GM19043 (cell line): Measurements from ENCODE around the gene SAMD4B.
"Not testable (repeated sequence)": the region's sequence is repeated elsewhere in the genome, so short reads cannot be mapped to it uniquely, and the experiment has no call there.

Source experiments
- ATAC-seq: cut with Tn5 transposase; IDR thresholded peaks from one replicate; pipeline ENCODE4 v1.9.1; 2021; ENCODE audit warnings: low read depth; ENCODE audit not compliant: unreplicated experiment

Gene SAMD4B

DNA sequence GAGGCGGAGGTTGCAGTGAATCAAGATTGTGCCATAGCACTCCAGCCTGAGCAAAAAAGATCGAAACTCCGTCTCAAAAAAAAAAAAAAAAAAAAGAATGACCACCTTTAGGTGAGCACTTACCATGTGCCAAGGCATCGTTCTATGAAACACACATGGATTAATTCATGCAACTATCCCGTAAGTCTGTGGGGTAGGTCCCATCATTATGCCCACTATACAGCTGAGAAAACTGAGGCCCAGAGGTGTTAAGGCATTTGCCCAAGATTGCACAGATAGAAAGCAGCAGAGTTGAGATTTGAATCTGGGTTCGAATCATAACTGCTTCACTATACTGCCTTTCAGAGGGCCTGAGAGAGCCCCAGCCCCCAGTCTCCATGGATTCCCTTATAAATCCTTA lies 8.7 kb upstream of the SAMD4B start:
- no peak for ATAC-seq

DNA sequence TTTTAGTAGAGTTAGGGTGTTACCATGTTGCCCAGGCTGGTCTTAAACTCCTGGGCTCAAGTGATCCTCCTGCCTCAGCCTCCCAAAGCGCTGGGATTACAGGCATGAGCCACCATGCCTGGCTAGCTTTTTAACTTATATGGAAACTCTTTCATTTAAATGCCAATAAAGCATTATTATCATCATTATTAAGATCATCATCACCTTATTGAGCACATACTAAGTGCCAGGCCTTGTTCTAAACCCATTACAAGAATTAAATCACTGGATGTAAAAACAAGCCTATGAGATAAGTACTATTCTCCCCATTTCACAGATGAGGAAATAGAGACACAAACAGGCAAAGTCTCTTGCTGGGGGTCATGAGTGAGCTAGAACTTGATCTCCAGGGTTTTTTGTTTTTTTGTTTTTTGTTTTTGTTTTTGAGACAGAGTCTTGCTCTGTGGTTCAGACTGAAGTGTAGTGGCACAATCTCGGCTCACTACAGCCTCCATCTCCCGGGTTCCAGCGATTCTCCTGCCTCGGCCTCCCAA lies 7.7 kb upstream of the SAMD4B start:
- no peak for ATAC-seq

GRCh38 chr19:39335168-39335548 lies 7.1 kb upstream of the SAMD4B start:
- ATAC-seq, result no peak

- ATAC-seq, result no peak
These were observed 5.7 kb upstream of the SAMD4B start for GRCh38 chr19:39336483-39336882.

GRCh38 chr19:39339674-39340073 lies 2.5 kb upstream of the SAMD4B start:
- ATAC-seq, result no peak

- ATAC-seq, result not testable (repeated sequence)
These were observed 2.1 kb upstream of the SAMD4B start for GRCh38 chr19:39340156-39340555.

- no peak for ATAC-seq
These were observed 997 bp upstream of the SAMD4B start for GRCh38 chr19:39341129-39341718.

DNA sequence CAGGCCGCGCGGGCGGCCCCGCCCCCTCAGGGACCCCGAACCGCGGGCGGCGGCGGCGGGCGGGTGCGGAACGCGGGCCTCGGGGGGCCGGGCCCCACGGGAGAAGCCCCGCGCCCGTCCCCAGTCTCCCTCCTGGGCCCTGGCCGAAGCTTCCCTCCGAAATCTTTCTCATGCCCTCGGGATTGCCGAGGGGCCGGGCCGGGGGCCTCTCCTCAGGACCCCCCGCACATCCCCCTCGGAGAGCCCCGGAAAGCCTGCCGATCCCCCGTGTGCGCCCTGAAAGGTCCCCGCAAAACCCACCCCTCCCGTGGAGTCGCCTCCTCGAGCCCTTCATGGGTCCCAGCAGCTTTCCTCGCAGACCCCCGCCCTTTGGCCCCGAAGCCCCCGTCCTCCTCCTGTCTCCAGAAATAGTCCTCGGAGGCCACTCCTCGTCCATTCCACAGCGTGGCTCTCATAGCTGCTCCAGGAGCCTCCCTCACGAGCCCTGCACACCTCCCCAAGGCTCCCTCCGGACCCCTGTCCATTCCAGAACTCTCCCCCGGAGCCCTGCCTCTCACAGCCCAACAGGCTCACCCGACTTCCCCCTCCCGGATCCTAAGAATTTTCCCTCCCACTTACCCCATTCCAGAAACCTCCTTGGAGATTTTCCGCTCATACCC lies 555 bp downstream of the SAMD4B start:
- ATAC-seq, result no peak

GRCh38 chr19:39345956-39346355 lies 3.7 kb downstream of the SAMD4B start:
- ATAC-seq, result no peak

- no peak for ATAC-seq
These were observed 5.3 kb downstream of the SAMD4B start for GRCh38 chr19:39347332-39348164.

DNA sequence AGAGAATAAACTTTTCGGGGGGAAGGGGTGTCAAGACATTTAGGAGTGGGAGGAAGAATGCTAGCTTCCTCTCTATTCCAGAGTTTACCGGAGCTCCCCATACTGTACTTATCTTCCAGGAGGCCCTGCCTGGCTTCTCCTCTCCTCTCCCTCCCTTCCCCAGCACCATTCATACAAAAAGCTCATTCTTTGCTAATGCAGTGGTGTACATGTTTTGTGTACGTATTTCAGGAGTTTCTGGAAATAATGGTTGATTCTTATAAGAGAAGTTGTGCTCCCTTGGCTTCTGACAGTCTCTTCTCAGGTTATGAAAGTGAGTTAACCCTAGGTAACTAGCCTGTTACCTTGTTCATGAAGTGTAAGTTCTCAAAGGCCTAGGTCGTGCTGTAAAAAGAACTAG lies 7.1 kb downstream of the SAMD4B start:
- no peak for ATAC-seq

- no peak for ATAC-seq
These were observed 7.9 kb downstream of the SAMD4B start for GRCh38 chr19:39350156-39350555.

GRCh38 chr19:39351537-39352064 lies 9.4 kb downstream of the SAMD4B start:
- ATAC-seq, result no peak

DNA sequence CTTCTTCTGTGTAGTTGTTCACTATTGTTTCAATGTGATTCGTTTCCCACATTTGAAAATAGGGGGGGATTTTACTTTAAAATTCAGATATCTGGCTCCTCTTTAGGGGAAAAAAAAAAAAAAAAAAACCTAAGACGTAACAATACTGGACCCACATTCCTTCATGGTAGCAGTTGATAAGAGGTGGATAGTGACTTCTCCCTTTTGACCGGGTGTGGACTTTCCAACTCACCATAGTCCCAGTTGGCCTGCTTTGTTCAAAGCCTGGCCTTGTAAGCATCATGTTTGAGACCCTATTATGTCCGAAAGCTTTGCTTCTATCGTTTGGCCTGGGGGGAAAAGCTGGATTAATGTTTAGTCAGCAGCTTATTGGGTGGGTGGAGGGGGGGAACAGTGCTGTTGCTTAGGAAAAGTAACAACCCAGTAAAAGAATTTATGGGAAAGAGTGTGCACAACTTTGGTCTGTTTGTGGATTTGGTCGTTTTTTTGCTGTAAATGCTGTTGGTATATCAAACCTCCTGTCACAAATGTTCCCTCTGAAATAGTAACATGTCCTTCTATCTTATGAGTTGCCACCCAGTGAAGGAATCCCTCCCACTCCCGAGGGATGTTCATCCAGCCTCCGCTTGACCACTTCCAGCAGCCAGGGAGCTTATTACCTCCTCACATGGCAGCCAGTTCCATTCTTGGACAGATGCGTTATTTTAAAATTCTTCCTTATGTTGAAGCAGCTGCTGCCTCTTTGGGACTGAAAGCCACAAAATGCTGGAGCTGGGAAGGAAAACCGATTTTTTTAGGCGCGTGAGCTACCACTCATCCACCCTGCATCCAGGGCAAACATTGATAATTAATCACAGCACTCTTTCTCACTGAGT lies 10.4 kb downstream of the SAMD4B start:
- ATAC-seq, result no peak

- ATAC-seq, result no peak
These were observed 13.0 kb downstream of the SAMD4B start for GRCh38 chr19:39355253-39355652.

DNA sequence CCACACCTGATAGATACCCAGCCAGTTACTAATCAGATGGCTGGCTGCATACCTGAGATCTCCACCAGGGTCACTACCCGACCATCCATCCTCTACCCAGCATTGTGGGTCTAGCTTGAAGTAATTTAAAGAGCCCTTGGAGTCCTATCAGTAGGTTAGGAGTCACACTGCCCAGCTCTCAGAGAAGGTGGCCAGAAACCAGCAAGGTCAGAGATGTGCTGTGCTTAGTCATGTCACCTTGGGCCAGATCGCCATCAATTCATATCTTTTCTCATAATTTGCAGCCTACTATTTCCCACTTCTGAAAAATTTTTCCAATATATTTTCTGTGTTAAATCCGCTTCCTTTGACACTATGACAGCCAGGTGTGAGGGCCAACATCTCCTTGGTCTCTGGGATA lies 13.9 kb downstream of the SAMD4B start:
- no peak for ATAC-seq

DNA sequence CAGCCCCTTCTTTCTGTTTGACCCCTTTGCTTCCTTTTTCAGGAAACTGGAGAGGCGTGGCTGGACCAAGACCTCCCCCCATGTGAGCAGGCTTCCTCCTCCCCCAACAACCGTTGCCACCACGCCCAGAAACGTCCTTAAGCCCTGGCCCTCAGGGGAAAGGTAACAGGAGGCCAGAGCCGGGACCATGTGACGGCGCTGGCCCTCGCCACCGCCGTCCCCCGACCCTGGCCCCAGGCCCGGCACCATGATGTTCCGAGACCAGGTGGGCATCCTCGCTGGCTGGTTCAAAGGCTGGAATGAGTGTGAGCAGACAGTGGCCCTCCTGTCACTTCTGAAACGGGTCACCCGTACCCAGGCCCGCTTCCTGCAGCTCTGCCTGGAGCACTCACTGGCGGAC lies 14.4 kb downstream of the SAMD4B start:
- ATAC-seq, result no peak

- no peak for ATAC-seq
These were observed 16.8 kb downstream of the SAMD4B start for GRCh38 chr19:39359026-39359425.

GRCh38 chr19:39360599-39360998 lies 18.4 kb downstream of the SAMD4B start:
- no peak for ATAC-seq
